B cell (primary cell): Measurements from ENCODE around the gene GNB3.
"Not testable (repeated sequence)": the region's sequence is repeated elsewhere in the genome, so short reads cannot be mapped to it uniquely, and the experiment has no call there.

Source experiments
- CTCF ChIP-seq: fragments of 200-600 bp; IDR thresholded peaks from one replicate; pipeline ENCODE4 v1.8.0; 2022; ENCODE audit warnings: antibody characterized with exemption, mild to moderate bottlenecking
- EZH2 ChIP-seq: IDR thresholded peaks from 2 replicates; pipeline ENCODE4 v1.6.1; 2012; ENCODE audit warnings: borderline replicate concordance, low read depth, mild to moderate bottlenecking, moderate library complexity, low read length; ENCODE audit not compliant: insufficient read depth, poor library complexity, severe bottlenecking

GRCh38 chr12:6879824-6880223, 39.1 kb downstream of the GNB3 start:
- not testable (repeated sequence) for TF ChIP-seq EZH2, CTCF
